Hepatocyte (in vitro differentiated cells): Measurements from ENCODE around the gene LEMD2. TPM values are rescaled to one million over a fixed set of nuclear protein-coding genes. Genes with fewer than 3 reads are reported as not detected.

Experiments
- DNase-seq: peaks from one replicate; pipeline ENCODE4 v3.0.0-alpha.2; 2016; ENCODE audit warnings: low spot score
- H2AFZ ChIP-seq: fragments of 200-600 bp; sonication (generic); 2 replicates; pipeline ENCODE4 v1.6.0; 2016; ENCODE audit warnings: antibody characterized with exemption, mild to moderate bottlenecking
- H3K27ac ChIP-seq: fragments of 200-600 bp; sonication (generic); 2 replicates; pipeline ENCODE4 v1.5.1; 2016; ENCODE audit warnings: mild to moderate bottlenecking
- H3K27me3 ChIP-seq: fragments of 200-600 bp; sonication (generic); 2 replicates; pipeline ENCODE4 v1.6.1; 2016
- H3K36me3 ChIP-seq: fragments of 200-600 bp; sonication (generic); replicated peaks from 2 replicates; pipeline ENCODE4 v1.5.1; 2016; ENCODE audit warnings: low read depth; ENCODE audit not compliant: insufficient read depth
- H3K4me1 ChIP-seq: fragments of 200-600 bp; sonication (generic); 2 replicates; pipeline ENCODE4 v1.5.1; 2016; ENCODE audit warnings: mild to moderate bottlenecking, moderate library complexity; ENCODE audit not compliant: insufficient read depth
- H3K4me2 ChIP-seq: fragments of 200-600 bp; sonication (generic); 2 replicates; pipeline ENCODE4 v1.6.0; 2016
- H3K4me3 ChIP-seq: fragments of 200-600 bp; sonication (generic); 2 replicates; pipeline ENCODE4 v1.5.1; 2016; ENCODE audit warnings: mild to moderate bottlenecking
- H3K79me2 ChIP-seq: fragments of 200-600 bp; sonication (generic); 2 replicates; pipeline ENCODE4 v1.6.0; 2017; ENCODE audit warnings: mild to moderate bottlenecking
- H3K9me2 ChIP-seq: fragments of 200-600 bp; sonication (generic); replicated peaks from 2 replicates; pipeline ENCODE4 v1.6.0; 2017; ENCODE audit warnings: mild to moderate bottlenecking; ENCODE audit not compliant: insufficient read depth
- H3K9me3 ChIP-seq: fragments of 200-600 bp; sonication (generic); 2 replicates; pipeline ENCODE4 v1.5.1; 2016; ENCODE audit warnings: low read depth, mild to moderate bottlenecking
- H4K20me1 ChIP-seq: fragments of 200-600 bp; sonication (generic); 2 replicates; pipeline ENCODE4 v1.6.0; 2016; ENCODE audit warnings: mild to moderate bottlenecking; ENCODE audit not compliant: insufficient read depth, poor library complexity, severe bottlenecking
- CTCF ChIP-seq: fragments of 200-600 bp; sonication (generic); IDR thresholded peaks from 2 replicates; pipeline ENCODE4 v1.5.1; 2016; ENCODE audit warnings: antibody characterized with exemption, mild to moderate bottlenecking; ENCODE audit not compliant: poor library complexity
- EZH2 ChIP-seq: fragments of 200-600 bp; sonication (generic); IDR thresholded peaks from 2 replicates; pipeline ENCODE4 v1.6.1; 2016; ENCODE audit warnings: antibody characterized with exemption, mild to moderate bottlenecking, borderline replicate concordance
- EZH2phosphoT487 ChIP-seq: fragments of 200-600 bp; sonication (generic); IDR thresholded peaks from one replicate; pipeline ENCODE4 v1.6.1; 2018; ENCODE audit warnings: antibody characterized with exemption, mild to moderate bottlenecking, low read depth, moderate library complexity; ENCODE audit not compliant: unreplicated experiment, severe bottlenecking
- WGBS: methylation state at CpG from one replicate; pipeline ENCODE4 v1.1.6; 2016; ENCODE audit warnings: low lambda C conversion rate; ENCODE audit errors: missing lambda C conversion rate; 5-methylcytosine and 5-hydroxymethylcytosine counted together
- polyA plus RNA-seq: library from polyadenylated mRNA; unstranded; fragments of >200 nt; fragmentation: Nextera tagmentation; extraction: Ambion mirVana; gene quantifications from 2 replicates; pipeline ENCODE4 v1.2.1, GENCODE V29; 2016
- total RNA-seq: library from RNA; depleted of rRNA; stranded (reverse); fragments of >200 nt; gene quantifications from 2 replicates; pipeline ENCODE4 v1.2.3, GENCODE V29; 2014

The LEMD2 gene
- total and polyA plus RNA-seq, 2 experiments from 2014 or later: 38.1 to 66.3 TPM

GRCh38 chr6:33799454-33800113, 10.7 kb upstream of the LEMD2 start:
- Histone ChIP-seq H3K36me3 (no peaks in the 10 kb centered on the region), H3K79me2 (no peaks in the 10 kb centered on the region), H3K9me2 (no peaks in the 10 kb centered on the region), H3K4me3 (no peak overlapping the region), H3K27ac (no peak overlapping the region), H3K4me2 (no peak overlapping the region), H3K4me1 (peaks cover 3% of the 10 kb centered on the region), H4K20me1 (no peaks in the 10 kb centered on the region), H2AFZ (no peak overlapping the region), H3K9me3 (no peaks in the 10 kb centered on the region), H3K27me3 (peaks cover 2% of the 10 kb centered on the region)
- TF ChIP-seq EZH2phosphoT487 (no peak), CTCF (no peak), EZH2 (no peak)
- DNase-seq: no peak
- 61% methylated on average over 4 of the region's 4 CpGs for WGBS

- H3K27me3 ChIP-seq: peaks cover 2% of the 10 kb centered on the region
- no peaks in the 10 kb centered on the region for H3K79me2 ChIP-seq
- TF ChIP-seq CTCF (no peak), EZH2phosphoT487 (no peak), EZH2 (no peak)
- no peaks in the 10 kb centered on the region for H3K9me3 ChIP-seq
- no peak overlapping the region for H3K27ac ChIP-seq
- 88% methylated on average over 13 of the region's 13 CpGs for WGBS
- H3K9me2 ChIP-seq: no peaks in the 10 kb centered on the region
- DNase-seq: no peak
- H3K4me2 ChIP-seq: no peak overlapping the region
- no peak overlapping the region for H2AFZ ChIP-seq
- no peaks in the 10 kb centered on the region for H4K20me1 ChIP-seq
- no peak overlapping the region for H3K4me3 ChIP-seq
- peaks cover 6% of the 10 kb centered on the region for H3K4me1 ChIP-seq
- no peaks in the 10 kb centered on the region for H3K36me3 ChIP-seq
Observed at GRCh38 chr6:33798343-33798848, 9.5 kb upstream of the LEMD2 start.

- Histone ChIP-seq H4K20me1 (no peaks in the 10 kb centered on the region), H3K4me1 (peaks cover 6% of the 10 kb centered on the region), H3K27ac (no peak overlapping the region), H3K4me3 (no peak overlapping the region), H3K9me2 (no peaks in the 10 kb centered on the region), H3K9me3 (no peaks in the 10 kb centered on the region), H3K4me2 (no peak overlapping the region), H3K27me3 (peaks cover 2% of the 10 kb centered on the region), H3K79me2 (no peaks in the 10 kb centered on the region), H2AFZ (no peak overlapping the region), H3K36me3 (no peaks in the 10 kb centered on the region)
- no peak for TF ChIP-seq EZH2phosphoT487
- no peak for TF ChIP-seq CTCF
- TF ChIP-seq EZH2: no peak
- no peak for DNase-seq
- WGBS: 84% methylated on average over 10 of the region's 10 CpGs
Observed at GRCh38 chr6:33797626-33798342, 8.9 kb upstream of the LEMD2 start.
